GM12872 (cell line): ENCODE results near the gene SYNE2.

Source experiments
- CTCF ChIP-seq: IDR thresholded peaks from 3 replicates; pipeline ENCODE4 v1.5.1; 2011; ENCODE audit warnings: low read depth, mild to moderate bottlenecking, low read length, moderate library complexity; ENCODE audit not compliant: insufficient read depth

SYNE2 gene

GRCh38 chr14:64238049-64238448, 385.2 kb downstream of the SYNE2 start:
- no peak for TF ChIP-seq CTCF

GRCh38 chr14:64238631-64239030, 385.8 kb downstream of the SYNE2 start:
- no peak for TF ChIP-seq CTCF

DNA sequence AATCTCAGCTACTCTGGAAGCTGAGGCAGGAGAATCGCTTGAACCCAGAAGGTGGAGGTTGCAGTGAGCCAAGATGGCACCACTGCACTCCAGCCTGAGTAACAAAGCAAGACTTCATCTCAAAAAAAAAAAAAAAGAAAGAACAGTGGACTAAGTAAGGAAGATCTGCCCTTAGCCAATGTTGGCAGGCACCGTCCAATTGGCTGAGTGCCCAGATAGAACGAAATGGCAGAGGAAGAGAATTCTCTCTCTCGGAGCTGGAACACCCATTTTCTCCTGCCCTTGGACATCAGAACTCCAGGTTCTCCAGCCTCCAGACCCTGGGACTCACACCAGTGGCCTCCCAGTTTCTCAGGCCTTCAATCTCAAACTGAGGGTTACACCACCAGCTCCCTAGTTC, 391.5 kb downstream of the SYNE2 start:
- no peak for TF ChIP-seq CTCF

- no peak for TF ChIP-seq CTCF
Observed at GRCh38 chr14:64245491-64245890, 392.7 kb downstream of the SYNE2 start.

GRCh38 chr14:64246688-64247087, 393.9 kb downstream of the SYNE2 start:
- TF ChIP-seq CTCF = no peak

DNA sequence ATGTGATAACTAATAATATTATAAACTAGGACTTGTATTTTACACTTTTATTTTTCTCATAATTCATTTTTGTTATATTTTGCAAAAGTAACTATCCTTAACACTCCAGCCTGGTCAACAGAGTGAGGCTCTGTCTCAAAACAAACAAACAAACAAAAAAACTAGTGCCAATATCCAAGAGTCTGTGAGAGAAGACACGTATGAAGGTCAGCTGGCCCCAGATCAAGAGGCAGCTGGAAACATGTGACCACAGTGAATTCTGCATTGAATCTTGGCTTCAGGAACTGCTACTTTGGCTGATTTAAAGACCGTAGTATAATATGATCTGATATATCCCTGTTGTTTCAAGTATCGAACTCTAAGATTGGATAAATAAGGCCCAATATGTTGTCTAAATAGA, 394.4 kb downstream of the SYNE2 start:
- TF ChIP-seq CTCF = no peak

GRCh38 chr14:64248689-64249088, 395.9 kb downstream of the SYNE2 start:
- TF ChIP-seq CTCF = no peak

DNA sequence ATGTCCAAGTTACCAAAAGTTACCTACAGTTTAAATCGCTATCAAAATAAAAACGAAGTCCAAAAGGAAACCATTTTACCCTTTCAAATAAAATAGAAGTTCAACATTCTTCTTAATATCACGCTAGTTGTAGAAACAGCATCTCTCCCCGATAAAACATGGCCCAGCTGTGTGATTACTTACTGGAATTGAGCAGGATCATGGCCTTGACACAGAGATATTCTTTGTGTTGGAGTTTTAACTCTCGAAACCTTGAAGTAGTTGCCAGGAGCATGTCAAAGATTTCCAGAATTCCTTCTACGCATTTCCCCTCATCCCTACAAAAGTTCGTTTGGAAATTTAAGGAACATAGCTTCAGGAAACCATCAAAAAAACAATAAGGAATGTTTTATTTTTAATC, 396.6 kb downstream of the SYNE2 start:
- no peak for TF ChIP-seq CTCF
